ENCODE results near the gene COL5A3.

DNA sequence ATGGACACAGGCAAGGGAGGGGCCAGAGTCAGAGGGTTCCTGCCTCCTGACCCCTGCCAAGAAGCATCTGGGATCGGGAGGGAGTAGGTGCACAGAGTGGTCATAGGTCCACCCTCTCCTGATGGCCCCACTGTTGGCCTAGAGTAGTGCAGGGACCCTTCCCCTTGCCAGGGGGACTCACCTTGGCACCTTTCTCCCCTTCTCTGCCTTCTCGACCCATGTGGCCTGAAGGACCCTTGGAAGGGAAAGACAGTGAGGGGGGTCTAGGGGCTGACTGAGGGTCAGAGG, 40.7 kb downstream of the COL5A3 start:
- no peak for TF ChIP-seq EZH2 (IDR thresholded peaks at IDR 0.05; ENCODE audit: borderline replicate concordance, low read depth, low read length, severe bottlenecking)
- TF ChIP-seq, protein P1, sequence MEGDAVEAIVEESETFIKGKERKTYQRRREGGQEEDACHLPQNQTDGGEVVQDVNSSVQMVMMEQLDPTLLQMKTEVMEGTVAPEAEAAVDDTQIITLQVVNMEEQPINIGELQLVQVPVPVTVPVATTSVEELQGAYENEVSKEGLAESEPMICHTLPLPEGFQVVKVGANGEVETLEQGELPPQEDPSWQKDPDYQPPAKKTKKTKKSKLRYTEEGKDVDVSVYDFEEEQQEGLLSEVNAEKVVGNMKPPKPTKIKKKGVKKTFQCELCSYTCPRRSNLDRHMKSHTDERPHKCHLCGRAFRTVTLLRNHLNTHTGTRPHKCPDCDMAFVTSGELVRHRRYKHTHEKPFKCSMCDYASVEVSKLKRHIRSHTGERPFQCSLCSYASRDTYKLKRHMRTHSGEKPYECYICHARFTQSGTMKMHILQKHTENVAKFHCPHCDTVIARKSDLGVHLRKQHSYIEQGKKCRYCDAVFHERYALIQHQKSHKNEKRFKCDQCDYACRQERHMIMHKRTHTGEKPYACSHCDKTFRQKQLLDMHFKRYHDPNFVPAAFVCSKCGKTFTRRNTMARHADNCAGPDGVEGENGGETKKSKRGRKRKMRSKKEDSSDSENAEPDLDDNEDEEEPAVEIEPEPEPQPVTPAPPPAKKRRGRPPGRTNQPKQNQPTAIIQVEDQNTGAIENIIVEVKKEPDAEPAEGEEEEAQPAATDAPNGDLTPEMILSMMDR (IDR thresholded peaks at IDR 0.05; ENCODE audit: borderline replicate concordance, extremely low read depth, low read length, poor library complexity, severe bottlenecking) = no peak

All from DND-41 (cell line).